H1 (cell line): Measurements from ENCODE around the gene NDUFS4. TPM values are rescaled to one million over a fixed set of nuclear protein-coding genes. Genes with fewer than 3 reads are reported as not detected.

ENCODE experiments used
- CHD2 ChIP-seq: IDR thresholded peaks from 2 replicates; pipeline ENCODE4 v1.6.1; 2012; ENCODE audit warnings: low read length, improper control_type of control experiment
- CTBP2 ChIP-seq: IDR thresholded peaks from 2 replicates; pipeline ENCODE4 v1.7.0; 2011; ENCODE audit warnings: borderline replicate concordance, mild to moderate bottlenecking, moderate library complexity, mixed read lengths, low read length; ENCODE audit not compliant: insufficient read depth, insufficient read length
- EGR1 ChIP-seq: IDR thresholded peaks from 2 replicates; pipeline ENCODE4 v1.6.1; 2011; ENCODE audit warnings: low read depth, low read length, borderline replicate concordance
- HDAC2 ChIP-seq, 2 experiments: fragments of 300-600 bp in 1 of 2; sonication (generic) in 1 of 2; IDR thresholded peaks; 2 replicates each; pipeline ENCODE4 v1.6.1; 2011 to 2012; ENCODE audit warnings: low read depth in 2 of 2, low read length in 2 of 2, mild to moderate bottlenecking in 2 of 2, moderate library complexity in 2 of 2, borderline replicate concordance in 1 of 2, inconsistent platforms in 1 of 2
- SIX5 ChIP-seq: IDR thresholded peaks from 2 replicates; pipeline ENCODE4 v1.6.1; 2011; ENCODE audit warnings: mild to moderate bottlenecking, low read depth, low read length
- SP4 ChIP-seq: IDR thresholded peaks from 2 replicates; pipeline ENCODE4 v1.6.1; 2012; ENCODE audit warnings: low read length, inconsistent platforms
- TAF1 ChIP-seq: IDR thresholded peaks from 2 replicates; pipeline ENCODE4 v1.6.1; 2011; ENCODE audit warnings: mild to moderate bottlenecking, low read depth, low read length
- TEAD4 ChIP-seq: IDR thresholded peaks from 2 replicates; pipeline ENCODE4 v1.6.1; 2012; ENCODE audit warnings: low read depth, low read length, inconsistent platforms, mixed read lengths
- polyA plus RNA-seq, 7 experiments: library from polyadenylated mRNA; depleted of rRNA in 3 of 7; stranded (reverse) in 5 of 7; unstranded in 2 of 7; fragments of >200 nt in 5 of 7; fragments of 200-250 nt in 2 of 7; gene quantifications; 1 replicate in 5 of 7; 2 replicates in 1 of 7; 4 replicates in 1 of 7; pipeline versions ENCODE4 v1.2.1 to v1.2.3, GENCODE V29; 2011 to 2013; ENCODE audit warnings: missing spikeins in 2 of 7, mixed read lengths in 2 of 7
- total RNA-seq: library from RNA; stranded (reverse); fragmentation: NEBNext Ultra II Directional; extraction: Animal tissue kit (Norgen Biotek cat#: 25700); gene quantifications from 2 replicates; pipeline ENCODE4 v1.2.1, GENCODE V29; 2021
- TF ChIP-seq, protein P1 (sequence below): fragments of 300-600 bp; sonication (generic); IDR thresholded peaks from 2 replicates; pipeline ENCODE4 v1.7.1; 2012; ENCODE audit warnings: low read length, moderate library complexity, mild to moderate bottlenecking, inconsistent platforms; ENCODE audit not compliant: insufficient replicate concordance

The NDUFS4 gene
- total and polyA plus RNA-seq, 2 of the 8 experiments (the other 6 are each of a cell fraction or from before 2014, with no cell fraction given) = 74.6 to 75.9 TPM

DNA sequence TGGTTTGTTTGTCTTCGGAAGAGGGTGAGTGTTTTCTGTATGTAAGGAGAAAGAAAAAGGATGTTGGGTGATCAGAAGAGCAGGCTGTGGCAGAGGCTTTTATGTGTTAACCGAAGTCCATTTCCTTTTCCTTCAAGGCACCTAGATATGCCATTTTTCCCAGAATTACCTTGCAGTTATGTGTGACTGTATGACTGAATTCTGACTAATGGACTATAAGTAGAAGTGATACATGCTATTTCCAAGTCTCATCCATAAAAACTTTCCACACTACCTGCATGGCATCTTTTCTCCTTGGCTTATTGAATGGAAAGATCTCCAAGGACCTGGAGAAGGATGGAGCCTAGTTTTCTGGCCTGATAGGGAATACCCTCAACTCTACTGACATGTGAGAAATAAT, 10.6 kb upstream of the NDUFS4 start (continued):
- TF ChIP-seq, protein P1, sequence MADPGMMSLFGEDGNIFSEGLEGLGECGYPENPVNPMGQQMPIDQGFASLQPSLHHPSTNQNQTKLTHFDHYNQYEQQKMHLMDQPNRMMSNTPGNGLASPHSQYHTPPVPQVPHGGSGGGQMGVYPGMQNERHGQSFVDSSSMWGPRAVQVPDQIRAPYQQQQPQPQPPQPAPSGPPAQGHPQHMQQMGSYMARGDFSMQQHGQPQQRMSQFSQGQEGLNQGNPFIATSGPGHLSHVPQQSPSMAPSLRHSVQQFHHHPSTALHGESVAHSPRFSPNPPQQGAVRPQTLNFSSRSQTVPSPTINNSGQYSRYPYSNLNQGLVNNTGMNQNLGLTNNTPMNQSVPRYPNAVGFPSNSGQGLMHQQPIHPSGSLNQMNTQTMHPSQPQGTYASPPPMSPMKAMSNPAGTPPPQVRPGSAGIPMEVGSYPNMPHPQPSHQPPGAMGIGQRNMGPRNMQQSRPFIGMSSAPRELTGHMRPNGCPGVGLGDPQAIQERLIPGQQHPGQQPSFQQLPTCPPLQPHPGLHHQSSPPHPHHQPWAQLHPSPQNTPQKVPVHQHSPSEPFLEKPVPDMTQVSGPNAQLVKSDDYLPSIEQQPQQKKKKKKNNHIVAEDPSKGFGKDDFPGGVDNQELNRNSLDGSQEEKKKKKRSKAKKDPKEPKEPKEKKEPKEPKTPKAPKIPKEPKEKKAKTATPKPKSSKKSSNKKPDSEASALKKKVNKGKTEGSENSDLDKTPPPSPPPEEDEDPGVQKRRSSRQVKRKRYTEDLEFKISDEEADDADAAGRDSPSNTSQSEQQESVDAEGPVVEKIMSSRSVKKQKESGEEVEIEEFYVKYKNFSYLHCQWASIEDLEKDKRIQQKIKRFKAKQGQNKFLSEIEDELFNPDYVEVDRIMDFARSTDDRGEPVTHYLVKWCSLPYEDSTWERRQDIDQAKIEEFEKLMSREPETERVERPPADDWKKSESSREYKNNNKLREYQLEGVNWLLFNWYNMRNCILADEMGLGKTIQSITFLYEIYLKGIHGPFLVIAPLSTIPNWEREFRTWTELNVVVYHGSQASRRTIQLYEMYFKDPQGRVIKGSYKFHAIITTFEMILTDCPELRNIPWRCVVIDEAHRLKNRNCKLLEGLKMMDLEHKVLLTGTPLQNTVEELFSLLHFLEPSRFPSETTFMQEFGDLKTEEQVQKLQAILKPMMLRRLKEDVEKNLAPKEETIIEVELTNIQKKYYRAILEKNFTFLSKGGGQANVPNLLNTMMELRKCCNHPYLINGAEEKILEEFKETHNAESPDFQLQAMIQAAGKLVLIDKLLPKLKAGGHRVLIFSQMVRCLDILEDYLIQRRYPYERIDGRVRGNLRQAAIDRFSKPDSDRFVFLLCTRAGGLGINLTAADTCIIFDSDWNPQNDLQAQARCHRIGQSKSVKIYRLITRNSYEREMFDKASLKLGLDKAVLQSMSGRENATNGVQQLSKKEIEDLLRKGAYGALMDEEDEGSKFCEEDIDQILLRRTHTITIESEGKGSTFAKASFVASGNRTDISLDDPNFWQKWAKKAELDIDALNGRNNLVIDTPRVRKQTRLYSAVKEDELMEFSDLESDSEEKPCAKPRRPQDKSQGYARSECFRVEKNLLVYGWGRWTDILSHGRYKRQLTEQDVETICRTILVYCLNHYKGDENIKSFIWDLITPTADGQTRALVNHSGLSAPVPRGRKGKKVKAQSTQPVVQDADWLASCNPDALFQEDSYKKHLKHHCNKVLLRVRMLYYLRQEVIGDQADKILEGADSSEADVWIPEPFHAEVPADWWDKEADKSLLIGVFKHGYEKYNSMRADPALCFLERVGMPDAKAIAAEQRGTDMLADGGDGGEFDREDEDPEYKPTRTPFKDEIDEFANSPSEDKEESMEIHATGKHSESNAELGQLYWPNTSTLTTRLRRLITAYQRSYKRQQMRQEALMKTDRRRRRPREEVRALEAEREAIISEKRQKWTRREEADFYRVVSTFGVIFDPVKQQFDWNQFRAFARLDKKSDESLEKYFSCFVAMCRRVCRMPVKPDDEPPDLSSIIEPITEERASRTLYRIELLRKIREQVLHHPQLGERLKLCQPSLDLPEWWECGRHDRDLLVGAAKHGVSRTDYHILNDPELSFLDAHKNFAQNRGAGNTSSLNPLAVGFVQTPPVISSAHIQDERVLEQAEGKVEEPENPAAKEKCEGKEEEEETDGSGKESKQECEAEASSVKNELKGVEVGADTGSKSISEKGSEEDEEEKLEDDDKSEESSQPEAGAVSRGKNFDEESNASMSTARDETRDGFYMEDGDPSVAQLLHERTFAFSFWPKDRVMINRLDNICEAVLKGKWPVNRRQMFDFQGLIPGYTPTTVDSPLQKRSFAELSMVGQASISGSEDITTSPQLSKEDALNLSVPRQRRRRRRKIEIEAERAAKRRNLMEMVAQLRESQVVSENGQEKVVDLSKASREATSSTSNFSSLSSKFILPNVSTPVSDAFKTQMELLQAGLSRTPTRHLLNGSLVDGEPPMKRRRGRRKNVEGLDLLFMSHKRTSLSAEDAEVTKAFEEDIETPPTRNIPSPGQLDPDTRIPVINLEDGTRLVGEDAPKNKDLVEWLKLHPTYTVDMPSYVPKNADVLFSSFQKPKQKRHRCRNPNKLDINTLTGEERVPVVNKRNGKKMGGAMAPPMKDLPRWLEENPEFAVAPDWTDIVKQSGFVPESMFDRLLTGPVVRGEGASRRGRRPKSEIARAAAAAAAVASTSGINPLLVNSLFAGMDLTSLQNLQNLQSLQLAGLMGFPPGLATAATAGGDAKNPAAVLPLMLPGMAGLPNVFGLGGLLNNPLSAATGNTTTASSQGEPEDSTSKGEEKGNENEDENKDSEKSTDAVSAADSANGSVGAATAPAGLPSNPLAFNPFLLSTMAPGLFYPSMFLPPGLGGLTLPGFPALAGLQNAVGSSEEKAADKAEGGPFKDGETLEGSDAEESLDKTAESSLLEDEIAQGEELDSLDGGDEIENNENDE = no peak
- TF ChIP-seq SIX5 (no peak), HDAC2 (IDR thresholded peaks at IDR 0.05; ENCODE audit: borderline replicate concordance in 1 of 2, low read depth in 2 of 2, low read length in 2 of 2) (no peak), EGR1 (no peak), TEAD4 (no peak), CTBP2 (no peak), SP4 (no peak), CHD2 (no peak), TAF1 (no peak)
